OCI-LY1 (cell line): Measurements from ENCODE around the gene ADPRM.

Experiments
- H2AFZ ChIP-seq: fragments of 200-600 bp; sonication (generic), shearing (Covaris generic); 2 replicates; pipeline ENCODE4 v1.6.0; 2014; ENCODE audit warnings: antibody characterized with exemption, mild to moderate bottlenecking, low read length
- H3F3A ChIP-seq: fragments of 200-600 bp; sonication (generic), shearing (Covaris generic); 2 replicates; pipeline ENCODE4 v1.6.0; 2014; ENCODE audit warnings: mild to moderate bottlenecking, antibody characterized with exemption, low read length, moderate library complexity; ENCODE audit not compliant: insufficient read depth
- H3K27ac ChIP-seq: fragments of 200-600 bp; sonication (generic); 2 replicates; pipeline ENCODE4 v1.5.1; 2014; ENCODE audit warnings: low read length, mixed run types, mild to moderate bottlenecking, low read depth; ENCODE audit not compliant: poor library complexity, severe bottlenecking
- H3K27me3 ChIP-seq: fragments of 200-600 bp; sonication (generic); 2 replicates; pipeline ENCODE4 v1.6.0; 2014; ENCODE audit warnings: antibody characterized with exemption, mild to moderate bottlenecking, low read length, moderate library complexity; ENCODE audit not compliant: insufficient read depth
- H3K36me3 ChIP-seq: fragments of 200-600 bp; sonication (generic); 2 replicates; pipeline ENCODE4 v1.6.1; 2014; ENCODE audit warnings: mild to moderate bottlenecking, antibody characterized with exemption, low read length, moderate library complexity, mixed read lengths; ENCODE audit not compliant: insufficient read depth
- H3K4me1 ChIP-seq: fragments of 200-600 bp; sonication (generic); 2 replicates; pipeline ENCODE4 v1.5.1; 2014; ENCODE audit warnings: mild to moderate bottlenecking, low read length, moderate library complexity; ENCODE audit not compliant: insufficient read depth, severe bottlenecking
- H3K4me2 ChIP-seq: fragments of 200-600 bp; sonication (generic), shearing (Covaris generic); 2 replicates; pipeline ENCODE4 v1.6.1; 2014; ENCODE audit warnings: low read length
- H3K4me3 ChIP-seq: fragments of 200-600 bp; sonication (generic); 2 replicates; pipeline ENCODE4 v1.5.1; 2014; ENCODE audit warnings: low read length, low read depth, mild to moderate bottlenecking, mixed read lengths; ENCODE audit not compliant: poor library complexity, severe bottlenecking
- H3K79me2 ChIP-seq: fragments of 200-600 bp; shearing (Covaris generic); 2 replicates; pipeline ENCODE4 v1.6.1; 2016; ENCODE audit warnings: mixed run types, low read length, mixed read lengths; ENCODE audit not compliant: insufficient read depth
- H3K9ac ChIP-seq: fragments of 200-600 bp; sonication (generic), shearing (Covaris generic); 2 replicates; pipeline ENCODE4 v1.6.1; 2014; ENCODE audit warnings: mild to moderate bottlenecking, low read length, mixed read lengths
- H3K9me2 ChIP-seq: fragments of 200-600 bp; sonication (generic), shearing (Covaris generic); 2 replicates; pipeline ENCODE4 v1.6.1; 2014; ENCODE audit warnings: low read depth, mild to moderate bottlenecking, low read length, mixed read lengths
- H3K9me3 ChIP-seq: fragments of 200-600 bp; shearing (Covaris generic); 2 replicates; pipeline ENCODE4 v1.6.1; 2014; ENCODE audit warnings: low read length, mixed read lengths
- H4K20me1 ChIP-seq: fragments of 200-600 bp; sonication (generic), shearing (Covaris generic); 2 replicates; pipeline ENCODE4 v1.6.0; 2016; ENCODE audit warnings: mild to moderate bottlenecking, low read length; ENCODE audit not compliant: insufficient read depth
- EZH2 ChIP-seq: fragments of 200-600 bp; sonication (generic), shearing (Covaris generic); IDR thresholded peaks from 2 replicates; pipeline ENCODE4 v1.8.0; 2017; ENCODE audit warnings: borderline replicate concordance, mixed run types, mild to moderate bottlenecking, antibody characterized with exemption, low read length, moderate library complexity, mixed read lengths
- TF ChIP-seq, protein P1 (sequence below): fragments of 200-600 bp; sonication (generic), shearing (Covaris generic); IDR thresholded peaks from 2 replicates; pipeline ENCODE4 v1.5.1; 2017; ENCODE audit warnings: mild to moderate bottlenecking, antibody characterized with exemption, low read length, moderate library complexity, mixed read lengths

ADPRM gene

DNA sequence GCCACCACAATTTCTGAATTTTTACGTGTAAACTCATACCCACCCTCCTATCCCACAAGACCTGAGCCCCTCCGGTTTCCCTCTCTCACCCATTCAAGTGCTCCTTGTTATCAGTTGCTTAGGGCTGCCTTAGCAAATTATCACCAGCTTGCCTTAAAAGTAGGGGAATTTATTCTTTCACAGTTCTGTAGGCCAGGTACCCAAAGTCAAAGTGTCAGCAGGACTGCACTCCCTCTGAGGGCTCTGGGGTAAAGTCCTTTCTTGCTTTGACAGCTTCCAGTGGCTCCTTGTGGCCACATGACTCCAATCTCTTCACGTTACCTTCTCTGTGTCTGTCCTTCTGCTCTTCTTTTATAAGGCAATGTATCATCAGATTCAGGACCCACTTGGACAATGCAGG, 40.3 kb downstream of the ADPRM start:
- Histone ChIP-seq H3K36me3 (no peaks in the 10 kb centered on the region), H2AFZ (no peak overlapping the region), H3K27me3 (no peaks in the 10 kb centered on the region; the same call in 1 of the 2 replicates), H4K20me1 (no peaks in the 10 kb centered on the region), H3K9me3 (no peaks in the 10 kb centered on the region), H3K4me2 (no peak overlapping the region), H3K9me2 (no peaks in the 10 kb centered on the region), H3K79me2 (no peaks in the 10 kb centered on the region), H3K9ac (no peak overlapping the region), H3K27ac (no peak overlapping the region), H3F3A (no peaks in the 10 kb centered on the region), H3K4me1 (no peaks in the 10 kb centered on the region), H3K4me3 (no peak overlapping the region)
- TF ChIP-seq, protein P1, sequence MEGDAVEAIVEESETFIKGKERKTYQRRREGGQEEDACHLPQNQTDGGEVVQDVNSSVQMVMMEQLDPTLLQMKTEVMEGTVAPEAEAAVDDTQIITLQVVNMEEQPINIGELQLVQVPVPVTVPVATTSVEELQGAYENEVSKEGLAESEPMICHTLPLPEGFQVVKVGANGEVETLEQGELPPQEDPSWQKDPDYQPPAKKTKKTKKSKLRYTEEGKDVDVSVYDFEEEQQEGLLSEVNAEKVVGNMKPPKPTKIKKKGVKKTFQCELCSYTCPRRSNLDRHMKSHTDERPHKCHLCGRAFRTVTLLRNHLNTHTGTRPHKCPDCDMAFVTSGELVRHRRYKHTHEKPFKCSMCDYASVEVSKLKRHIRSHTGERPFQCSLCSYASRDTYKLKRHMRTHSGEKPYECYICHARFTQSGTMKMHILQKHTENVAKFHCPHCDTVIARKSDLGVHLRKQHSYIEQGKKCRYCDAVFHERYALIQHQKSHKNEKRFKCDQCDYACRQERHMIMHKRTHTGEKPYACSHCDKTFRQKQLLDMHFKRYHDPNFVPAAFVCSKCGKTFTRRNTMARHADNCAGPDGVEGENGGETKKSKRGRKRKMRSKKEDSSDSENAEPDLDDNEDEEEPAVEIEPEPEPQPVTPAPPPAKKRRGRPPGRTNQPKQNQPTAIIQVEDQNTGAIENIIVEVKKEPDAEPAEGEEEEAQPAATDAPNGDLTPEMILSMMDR: no peak
- TF ChIP-seq EZH2: no peak

DNA sequence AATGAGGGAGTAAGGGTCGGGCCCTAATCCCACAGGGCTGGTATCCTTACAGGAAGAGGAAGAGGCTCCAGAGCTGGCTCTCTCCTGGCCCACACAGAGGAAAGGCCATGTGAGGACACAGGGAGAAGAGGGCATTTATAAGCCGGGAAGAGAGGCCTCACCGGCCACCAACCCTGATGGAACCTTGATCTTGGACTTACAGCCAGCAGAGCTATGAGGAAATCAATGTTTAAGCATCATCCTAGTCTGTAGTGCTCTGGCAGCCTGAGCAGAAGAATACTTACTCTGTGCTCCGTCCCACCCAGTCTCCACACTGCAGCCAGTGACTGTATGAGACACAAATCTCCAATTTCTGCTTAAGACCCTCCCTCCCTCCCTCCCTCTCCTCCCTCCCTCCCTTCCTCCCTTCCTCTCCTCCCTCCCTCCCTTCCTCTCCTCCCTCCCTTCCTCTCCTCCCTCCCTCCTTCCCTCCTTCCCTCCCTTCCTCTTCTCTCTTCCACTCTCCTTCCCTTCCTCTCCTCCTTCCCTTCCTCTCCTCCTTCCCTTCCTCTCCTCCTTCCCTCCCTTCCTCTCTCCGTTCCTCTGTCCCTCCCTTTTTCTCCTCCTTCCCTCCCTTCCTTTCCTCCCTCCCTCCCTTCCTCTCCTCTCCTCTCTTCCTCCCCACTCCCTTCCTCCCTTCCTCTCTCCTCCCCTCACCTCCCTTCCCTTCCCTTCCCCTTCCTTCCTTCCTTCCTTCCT, 41.3 kb downstream of the ADPRM start:
- Histone ChIP-seq H3K9me2 (no peaks in the 10 kb centered on the region), H2AFZ (no peak overlapping the region), H3K27me3 (no peaks in the 10 kb centered on the region; the same call in 1 of the 2 replicates), H3K9ac (no peak overlapping the region), H3K79me2 (no peaks in the 10 kb centered on the region), H3F3A (no peaks in the 10 kb centered on the region), H3K36me3 (no peaks in the 10 kb centered on the region), H3K27ac (no peak overlapping the region), H4K20me1 (no peaks in the 10 kb centered on the region), H3K4me3 (no peak overlapping the region), H3K4me1 (no peaks in the 10 kb centered on the region), H3K9me3 (no peaks in the 10 kb centered on the region), H3K4me2 (no peak overlapping the region)
- TF ChIP-seq, protein P1: no peak
- TF ChIP-seq EZH2: no peak

DNA sequence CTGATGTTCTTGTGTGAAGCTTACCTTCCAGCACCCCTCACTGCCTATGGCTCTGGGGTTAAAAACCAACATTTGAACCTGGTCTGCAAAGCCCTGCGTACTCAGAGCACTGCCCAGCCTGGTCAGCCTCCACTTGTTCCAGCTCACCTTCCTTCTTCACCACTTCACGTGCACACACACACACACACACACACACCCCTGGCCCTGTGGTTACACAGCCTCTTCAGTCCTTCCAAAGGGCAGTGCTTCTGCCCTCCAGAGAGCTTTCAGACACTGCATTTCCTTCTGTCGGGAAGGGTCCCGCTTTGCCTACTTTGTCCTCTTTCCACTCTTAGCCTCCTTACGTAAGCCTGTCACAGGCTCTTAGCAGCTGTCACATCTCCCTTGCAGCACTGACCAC, 42.0 kb downstream of the ADPRM start:
- H3K27ac ChIP-seq: no peak overlapping the region

More for the DNA sequence above, 42.0 kb downstream of the ADPRM start:
- H2AFZ ChIP-seq: no peak overlapping the region
- no peaks in the 10 kb centered on the region for H3K9me3 ChIP-seq
- H4K20me1 ChIP-seq: no peaks in the 10 kb centered on the region
- H3K4me1 ChIP-seq: no peaks in the 10 kb centered on the region
- H3K9me2 ChIP-seq: no peaks in the 10 kb centered on the region
- TF ChIP-seq, protein P1: no peak
- no peak for TF ChIP-seq EZH2
- H3K4me3 ChIP-seq: no peak overlapping the region
- no peaks in the 10 kb centered on the region for H3K79me2 ChIP-seq
- H3F3A ChIP-seq: no peaks in the 10 kb centered on the region
- no peak overlapping the region for H3K4me2 ChIP-seq
- H3K27me3 ChIP-seq: no peaks in the 10 kb centered on the region; the same call in 1 of the 2 replicates
- no peak overlapping the region for H3K9ac ChIP-seq
- H3K36me3 ChIP-seq: no peaks in the 10 kb centered on the region
